OCI-LY3 (cell line): ENCODE data around the gene NTNG2.

Experiments
- CTCF ChIP-seq: fragments of 200-600, 300-600 bp; sonication (generic); IDR thresholded peaks from 2 replicates; pipeline ENCODE4 v1.5.1; 2014; ENCODE audit warnings: antibody characterized with exemption, low read length, low read depth
- EZH2phosphoT487 ChIP-seq: fragments of 200-600 bp; shearing (Covaris generic); IDR thresholded peaks from 2 replicates; pipeline ENCODE4 v1.6.1; 2018; ENCODE audit warnings: antibody characterized with exemption, mixed run types, low read depth

DNA sequence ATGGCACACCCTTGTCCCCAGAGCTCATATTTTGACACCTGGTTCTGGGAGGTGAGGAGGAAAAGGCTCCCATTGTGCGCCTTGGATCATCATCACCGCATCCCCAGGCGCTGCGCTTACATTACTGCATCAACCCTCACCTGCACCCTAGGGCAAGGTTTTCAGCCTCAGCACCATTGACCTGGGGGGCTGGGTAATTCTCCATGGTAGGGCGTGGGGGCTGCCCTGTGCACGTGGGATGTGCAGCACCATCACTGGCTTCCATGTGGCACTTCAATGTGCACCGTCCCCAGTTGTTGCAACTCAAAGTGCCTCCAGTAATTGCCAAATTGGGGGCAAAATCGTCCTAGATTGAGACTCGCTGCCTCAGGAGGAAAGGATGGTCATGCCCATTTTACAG lies 83.6 kb downstream of the NTNG2 start:
- TF ChIP-seq CTCF (no peak), EZH2phosphoT487 (no peak)
